GM18507 (cell line): Measurements from ENCODE around the gene ZNF512B.
A peak's percentile ranks its signal among the peaks of the same experiment; 100 is the strongest.
"Not testable (repeated sequence)": the region's sequence is repeated elsewhere in the genome, so short reads cannot be mapped to it uniquely, and the experiment has no call there.

Experiments
- DNase-seq: peaks from one replicate; pipeline ENCODE4 v3.0.0; 2011; ENCODE audit warnings: low read depth; ENCODE audit not compliant: insufficient read length; ENCODE audit errors: extremely low spot score
- FAIRE-seq: peaks from 2 replicates; lab custom pipeline; 2011; peaks lifted over from hg19 to GRCh38; lab: Jason Lieb, UNC

The ZNF512B gene

DNA sequence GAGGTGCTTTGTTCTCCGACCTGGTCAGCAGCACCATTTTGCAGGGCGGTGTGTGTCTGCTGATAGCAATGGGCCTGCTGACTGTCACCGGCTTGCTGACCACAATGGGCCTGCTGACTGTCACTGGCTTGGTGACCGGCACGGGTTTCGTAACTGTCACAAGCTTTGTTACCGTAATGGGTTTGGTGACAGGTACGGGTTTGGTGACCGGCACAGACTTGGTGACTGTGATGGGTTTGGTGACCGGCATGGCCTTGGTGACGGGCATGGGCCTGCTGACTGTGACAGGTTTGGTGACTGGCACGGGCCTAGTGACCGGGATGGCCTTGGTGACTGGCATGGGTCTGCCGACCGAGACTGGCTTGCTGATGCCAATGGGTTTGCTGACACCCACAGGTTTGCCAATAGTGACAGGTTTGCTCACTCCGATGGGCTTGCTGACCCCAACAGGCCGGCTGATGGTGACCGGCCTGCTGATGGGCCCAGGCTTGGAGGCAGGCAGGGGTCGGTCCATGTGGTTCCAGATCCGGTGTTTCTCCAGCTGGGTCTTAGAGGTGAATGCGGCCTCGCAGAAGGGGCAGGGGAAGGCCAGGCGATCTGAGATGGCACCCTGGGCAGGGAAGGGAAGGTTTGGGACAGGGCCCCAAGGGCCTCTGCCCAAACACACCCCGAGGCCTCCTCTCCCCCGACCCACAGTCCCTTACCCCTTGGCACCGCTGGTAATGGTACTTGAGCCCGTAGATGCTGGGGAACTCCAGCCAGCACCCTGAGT, 3.4 kb downstream of the ZNF512B start:
- no peak for FAIRE-seq
- DNase-seq, result no peak

DNA sequence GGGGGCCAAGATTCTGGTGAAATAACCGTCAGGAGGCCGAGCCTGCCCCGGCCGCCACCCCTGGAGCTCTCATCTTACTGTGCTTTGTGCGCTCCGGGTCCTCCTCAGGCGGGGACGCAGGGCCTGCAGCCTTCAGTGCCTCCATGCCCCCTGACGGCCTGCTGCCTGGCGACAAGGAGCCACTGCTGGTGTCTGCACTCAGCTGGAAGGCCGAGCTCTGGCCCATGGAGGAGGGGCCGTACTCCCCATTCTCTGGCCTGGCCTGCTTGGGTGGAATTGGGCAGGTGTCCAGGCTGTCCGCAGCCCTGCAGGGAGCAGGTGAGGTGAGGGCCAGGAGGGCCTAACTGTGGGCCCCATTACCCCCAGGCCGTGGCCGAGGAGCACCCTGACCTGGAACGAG, 5.3 kb downstream of the ZNF512B start:
- DNase-seq, result no peak
- no peak for FAIRE-seq

DNA sequence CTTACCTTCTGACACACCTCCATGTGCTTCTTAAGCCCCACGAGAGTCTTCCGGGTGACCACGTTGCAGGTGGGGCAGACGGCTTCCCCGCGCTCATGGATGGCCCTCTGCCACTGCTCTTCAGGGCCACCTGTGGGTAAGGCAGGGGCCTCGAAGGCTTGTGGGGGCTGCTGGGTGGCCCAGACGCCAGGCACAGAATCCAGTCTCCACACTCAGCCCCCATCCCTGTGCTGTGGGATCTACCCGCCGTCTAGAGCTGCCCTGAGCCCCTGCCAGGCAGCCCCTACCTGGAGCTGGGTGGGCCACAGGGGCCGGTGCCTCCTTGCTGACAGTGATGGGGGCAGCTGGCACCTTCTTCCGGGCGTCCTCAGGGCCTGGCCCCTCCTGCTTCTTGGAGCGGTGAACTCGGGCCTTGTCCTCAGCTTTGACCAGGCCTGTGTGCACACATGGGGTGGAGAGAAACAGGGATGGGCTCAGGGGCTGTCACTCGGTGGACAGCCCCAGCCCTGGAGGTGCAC, 5.9 kb downstream of the ZNF512B start:
- DNase-seq, result no peak
- no peak for FAIRE-seq

DNA sequence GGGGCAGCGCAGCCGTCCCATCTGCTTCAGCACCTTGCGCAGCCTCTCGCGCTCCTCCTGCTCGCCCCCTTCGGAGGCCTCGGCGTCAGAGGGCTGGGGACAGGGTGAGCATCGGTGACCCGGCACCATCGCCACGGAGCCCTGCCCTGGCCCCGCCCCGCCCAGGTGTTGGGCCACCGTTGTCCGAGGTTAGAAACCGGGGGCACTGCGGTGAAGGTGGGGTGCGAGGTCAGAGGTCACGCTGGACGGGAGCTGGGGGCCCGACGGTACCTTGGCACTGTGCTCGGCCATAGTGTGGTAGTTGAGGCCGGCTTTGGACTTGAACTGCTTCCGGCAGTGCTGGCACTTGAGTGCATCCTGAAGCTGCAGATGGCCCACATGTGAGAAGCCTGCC, 6.4 kb downstream of the ZNF512B start:
- FAIRE-seq, result no peak

DNA sequence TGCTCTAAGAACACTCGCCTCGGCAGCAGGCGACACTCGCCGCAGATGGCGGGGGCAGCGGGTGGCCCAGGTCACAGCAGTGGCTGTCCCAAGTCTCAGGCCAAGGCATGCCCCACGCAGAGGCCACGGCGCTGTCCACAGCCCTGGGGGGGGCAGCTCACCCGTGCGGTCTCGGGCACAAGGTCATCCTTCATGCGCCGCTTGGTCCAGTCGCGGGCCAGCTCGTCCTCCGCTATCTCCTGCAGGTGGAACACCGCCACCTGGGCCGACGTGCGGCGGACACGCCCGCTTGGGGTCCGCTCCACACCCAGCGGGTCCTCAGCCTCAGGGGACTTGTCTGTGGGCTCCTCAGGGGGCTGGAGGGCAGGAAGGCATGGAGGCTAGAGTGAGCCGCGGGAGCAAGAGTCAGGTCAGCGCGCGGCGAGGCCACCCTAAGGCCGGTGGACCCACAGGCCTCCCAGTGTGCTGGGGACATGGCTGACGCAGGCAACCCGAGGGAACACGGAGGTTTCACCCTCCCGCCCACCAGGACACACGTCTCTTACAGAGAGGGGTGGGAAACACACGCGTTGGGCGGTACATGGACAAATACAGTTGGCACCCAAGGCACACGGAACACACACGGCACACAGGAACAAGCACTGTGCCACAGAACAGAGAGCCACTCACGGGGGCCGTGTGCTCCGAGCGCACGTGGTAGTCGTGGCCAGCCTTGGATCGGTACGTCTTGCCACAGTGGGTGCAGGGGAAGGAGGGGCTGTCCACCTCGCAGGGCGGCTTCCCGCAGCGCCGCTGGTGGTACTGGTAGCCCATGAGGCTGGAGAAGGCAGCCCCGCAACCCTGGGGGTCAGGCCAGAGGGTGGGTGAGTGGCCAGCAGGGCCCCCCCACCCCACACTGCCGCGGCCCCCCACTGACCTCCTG, 7.0 kb downstream of the ZNF512B start:
- no peak for FAIRE-seq
- no peak for DNase-seq

More for the DNA sequence above, 6.4 kb downstream of the ZNF512B start:
- DNase-seq, result no peak

DNA sequence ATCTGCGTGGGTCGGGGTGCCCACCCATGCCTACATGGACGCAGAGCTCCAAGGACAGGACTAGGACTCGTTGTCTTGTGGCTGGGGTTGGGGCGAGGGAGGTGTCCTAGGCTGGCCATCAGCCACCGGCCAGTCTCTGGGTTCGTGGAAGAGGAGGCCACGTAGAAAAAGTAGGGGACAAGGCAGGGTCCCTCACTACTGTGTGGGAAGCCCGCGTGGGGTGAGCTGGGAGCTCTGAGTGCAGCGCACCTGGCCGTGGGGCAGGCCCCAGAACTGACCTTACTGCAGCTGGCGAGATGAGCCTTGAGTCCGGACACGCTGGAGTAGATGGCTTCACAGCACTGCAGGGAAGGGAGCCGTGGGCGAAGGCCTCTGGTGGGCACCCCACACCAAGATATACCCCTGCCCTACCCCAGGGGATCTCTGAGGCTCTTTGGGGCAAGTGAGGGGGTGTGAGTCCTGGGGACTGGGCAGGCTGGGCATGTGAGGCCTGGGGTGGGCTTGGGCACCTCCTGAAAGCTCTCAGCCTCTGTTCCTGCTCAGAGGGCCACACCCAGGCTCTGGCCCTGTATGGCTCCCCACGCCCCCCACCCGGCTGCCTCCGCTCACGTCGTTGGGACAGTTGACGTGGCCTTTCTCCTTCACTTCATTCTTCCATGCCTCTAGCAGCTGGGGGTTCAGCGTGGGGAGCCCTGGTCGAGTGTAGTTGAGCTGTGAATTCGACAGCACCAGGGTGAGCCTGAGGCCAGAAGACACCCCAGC, 7.9 kb downstream of the ZNF512B start:
- DNase-seq (no peak), FAIRE-seq (no peak)

DNA sequence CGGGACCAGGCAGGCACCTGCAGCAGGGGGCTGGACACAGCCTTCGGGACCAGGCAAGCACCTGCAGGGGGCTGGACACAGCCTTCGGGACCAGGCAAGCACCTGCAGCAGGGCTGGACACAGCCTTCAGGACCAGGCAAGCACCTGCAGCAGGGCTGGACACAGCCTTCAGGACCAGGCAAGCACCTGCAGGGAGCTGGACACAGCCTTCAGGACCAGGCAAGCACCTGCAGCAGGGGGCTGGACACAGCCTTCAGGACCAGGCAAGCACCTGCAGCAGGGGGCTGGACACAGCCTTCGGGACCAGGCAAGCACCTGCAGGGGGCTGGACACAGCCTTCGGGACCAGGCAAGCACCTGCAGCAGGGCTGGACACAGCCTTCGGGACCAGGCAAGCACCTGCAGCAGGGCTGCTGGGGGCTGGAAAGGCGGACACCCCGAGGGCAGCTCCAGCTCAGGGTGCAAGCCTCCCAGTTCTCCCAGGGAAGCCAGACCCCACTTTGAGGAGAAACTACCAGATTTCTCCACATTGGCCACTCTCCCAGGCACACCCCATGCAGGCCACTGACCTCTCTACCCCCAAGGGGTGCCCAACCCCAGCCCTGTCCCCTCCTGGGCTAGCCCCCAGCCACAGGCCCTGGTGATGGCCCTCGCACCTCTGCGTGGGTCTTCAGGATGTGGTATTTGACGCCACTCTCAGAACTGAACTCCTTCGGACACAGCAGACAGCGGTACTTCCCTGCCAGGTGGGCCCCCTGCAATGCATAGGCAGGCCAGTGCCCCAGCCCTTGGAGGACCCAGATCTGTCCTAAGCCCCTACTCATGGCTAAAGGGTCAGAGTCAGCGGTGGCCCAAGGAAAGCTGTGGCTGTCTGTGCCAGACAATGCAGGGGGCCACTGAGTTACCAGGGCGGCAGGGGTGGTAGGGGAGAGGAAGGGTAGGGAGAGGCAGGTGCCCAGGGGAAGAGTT, 8.8 kb downstream of the ZNF512B start:
- not testable (repeated sequence) for FAIRE-seq, DNase-seq

DNA sequence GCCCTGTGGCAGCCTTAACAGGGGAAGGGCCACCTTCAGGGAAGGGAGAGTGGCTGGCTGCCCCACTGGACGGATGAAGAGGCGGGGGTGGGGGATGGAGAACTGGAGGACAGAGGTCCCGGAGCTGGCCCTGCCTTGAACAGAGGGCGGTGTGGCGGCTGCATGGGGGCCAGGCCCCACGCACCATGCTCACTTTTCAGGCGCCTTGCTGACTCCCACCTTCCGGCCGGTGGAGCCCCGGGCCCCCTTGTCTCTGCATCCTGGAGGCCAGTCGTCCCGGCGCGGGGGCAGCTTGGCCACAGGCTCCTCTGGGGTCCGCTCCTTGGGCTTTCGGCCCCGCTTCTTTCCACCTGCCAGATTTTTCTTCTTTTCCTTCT, 10.0 kb downstream of the ZNF512B start:
- no peak for FAIRE-seq
- DNase-seq, result no peak

DNA sequence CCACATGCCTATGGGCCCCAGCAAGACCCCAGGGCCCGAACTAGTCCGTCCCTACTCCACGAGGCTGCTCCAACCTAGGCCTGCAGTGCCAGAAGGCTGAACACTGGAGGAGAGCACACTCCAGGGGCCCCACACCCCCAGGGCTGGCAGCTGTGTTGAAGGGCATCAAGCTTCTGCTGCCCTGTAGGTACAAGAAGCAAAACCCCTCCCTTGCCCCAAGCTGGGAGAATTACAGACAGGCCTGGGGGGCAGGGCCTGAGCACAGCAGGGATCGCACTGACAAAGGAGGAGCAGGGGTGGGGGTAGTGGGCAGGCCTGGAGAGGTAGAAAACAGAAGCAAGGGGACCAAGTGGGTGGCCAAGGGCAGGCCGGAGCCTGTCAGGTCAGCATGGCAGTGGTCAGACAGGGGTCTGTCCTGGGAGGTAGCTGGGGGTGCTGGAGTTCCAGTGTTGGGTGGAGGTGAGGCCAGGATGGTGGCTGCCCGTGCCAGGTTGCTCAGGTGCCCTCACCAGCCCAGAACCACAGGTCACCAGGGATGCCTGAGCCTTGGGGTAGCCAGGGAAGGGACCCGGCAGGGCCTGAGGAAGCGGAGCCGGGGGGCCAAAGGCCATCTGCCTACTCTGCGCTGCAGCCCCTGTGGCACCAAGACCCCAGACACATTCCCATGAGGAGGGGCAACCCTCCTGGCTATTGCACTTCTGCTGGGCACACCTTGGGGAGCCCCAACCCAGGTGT, 10.6 kb downstream of the ZNF512B start:
- DNase-seq (no peak), FAIRE-seq (no peak)

DNA sequence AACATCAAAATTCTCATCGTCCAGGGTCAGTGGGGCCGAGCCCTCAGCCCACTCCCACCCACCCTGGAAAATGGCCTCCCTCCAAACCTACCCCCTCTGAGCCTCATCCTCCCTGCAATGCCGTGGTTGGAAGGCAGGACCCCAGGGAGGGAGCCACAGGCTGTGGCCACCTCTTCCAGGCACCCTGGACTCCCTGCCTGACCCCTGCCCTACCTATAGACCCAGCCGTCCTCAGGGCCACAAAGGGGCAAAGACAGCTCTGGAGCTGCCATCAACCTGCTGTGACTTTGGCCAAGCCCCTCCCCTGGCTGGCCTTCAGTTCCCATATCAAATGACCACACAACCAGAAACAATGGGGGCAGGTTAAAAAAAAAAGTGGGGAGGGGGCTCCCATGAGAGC, 11.3 kb downstream of the ZNF512B start:
- no peak for FAIRE-seq

DNA sequence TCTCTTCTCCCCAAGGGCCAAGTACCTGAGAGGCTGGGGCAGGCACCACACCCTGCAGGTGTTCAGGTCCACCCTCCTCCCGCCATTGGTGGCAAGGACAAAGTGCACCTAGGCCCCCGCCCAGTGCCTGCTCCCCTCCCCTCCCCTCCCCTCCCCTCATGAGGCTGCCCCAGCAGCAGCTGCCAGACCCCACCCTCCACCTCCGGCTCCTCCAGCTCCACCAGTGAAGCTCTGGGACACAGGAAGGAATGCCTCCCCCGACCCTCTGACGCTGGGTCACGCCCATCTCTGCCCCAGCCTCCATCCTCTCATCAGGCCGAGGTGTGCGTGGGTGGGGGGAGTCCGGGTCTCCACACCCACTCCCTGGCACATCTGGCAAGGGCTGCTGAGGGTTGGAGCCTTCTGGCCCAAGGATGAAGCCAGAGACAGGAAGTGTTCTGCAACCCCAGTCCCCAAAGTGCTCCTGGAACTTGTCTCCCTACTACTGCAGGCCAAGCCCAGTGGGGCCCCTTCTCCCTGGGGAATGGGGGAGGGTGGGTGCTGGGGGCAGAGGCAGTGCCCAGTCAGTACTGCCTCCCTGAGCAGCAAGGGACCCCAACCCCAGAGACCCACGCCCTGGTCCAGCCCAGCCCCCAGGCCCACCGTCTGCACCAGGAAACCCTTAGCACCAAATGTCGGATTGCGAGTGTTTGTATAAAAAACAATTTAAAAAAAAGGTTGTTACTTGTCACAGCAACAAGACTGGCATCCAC, 11.9 kb downstream of the ZNF512B start:
- DNase-seq, result no peak
- FAIRE-seq, result no peak

More for the DNA sequence above, 11.3 kb downstream of the ZNF512B start:
- no peak for DNase-seq

DNA sequence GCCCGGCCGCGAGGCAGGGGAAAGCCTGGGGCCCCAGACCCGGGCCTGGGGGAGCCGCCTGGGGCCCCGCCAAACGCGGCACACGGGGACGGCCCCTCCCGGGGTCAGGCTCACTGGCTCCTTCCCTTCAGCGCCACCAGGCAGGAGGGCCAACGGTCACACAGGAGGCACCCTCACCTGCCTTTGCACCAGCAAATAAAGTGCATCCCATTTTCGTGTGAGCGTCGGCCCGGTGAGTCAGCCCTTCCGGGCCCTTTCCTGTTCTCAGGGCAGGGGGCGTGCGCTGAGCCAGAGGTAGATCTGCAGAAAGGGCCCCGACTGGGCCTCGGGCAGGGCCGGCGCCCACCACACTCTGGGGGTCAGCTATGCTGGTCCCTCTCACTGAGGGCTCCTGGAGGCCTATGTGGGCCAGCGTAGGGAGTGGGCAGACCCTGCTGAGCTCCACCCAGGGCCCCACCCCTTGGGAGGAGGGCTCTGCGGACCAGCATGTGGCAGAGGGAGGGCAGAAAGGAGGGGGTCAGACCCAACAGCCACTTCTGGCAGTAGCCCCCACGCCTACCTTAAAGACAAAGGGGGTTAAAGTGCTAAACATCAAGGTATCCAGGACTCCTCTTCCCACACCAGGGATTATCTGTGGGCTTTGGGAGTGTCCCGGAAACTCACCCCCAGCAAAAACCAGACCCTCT, 12.6 kb downstream of the ZNF512B start:
- DNase-seq, result no peak
- no peak for FAIRE-seq

DNA sequence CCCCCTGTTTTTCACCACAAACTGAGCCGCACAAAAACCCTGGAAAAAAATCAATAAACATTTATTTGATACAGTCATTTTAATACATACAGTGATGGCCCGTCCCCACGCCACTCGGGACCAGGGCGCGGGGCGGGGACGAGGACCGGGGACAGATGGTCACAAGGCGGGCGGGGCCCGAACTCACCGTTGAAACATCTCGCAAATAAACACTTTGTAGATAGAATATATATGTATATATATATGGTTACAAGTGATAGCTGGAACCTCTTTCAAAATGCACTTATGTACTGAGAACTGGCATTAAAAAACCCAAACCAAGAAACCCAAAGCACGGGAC, 13.1 kb downstream of the ZNF512B start:
- FAIRE-seq, result no peak

DNA sequence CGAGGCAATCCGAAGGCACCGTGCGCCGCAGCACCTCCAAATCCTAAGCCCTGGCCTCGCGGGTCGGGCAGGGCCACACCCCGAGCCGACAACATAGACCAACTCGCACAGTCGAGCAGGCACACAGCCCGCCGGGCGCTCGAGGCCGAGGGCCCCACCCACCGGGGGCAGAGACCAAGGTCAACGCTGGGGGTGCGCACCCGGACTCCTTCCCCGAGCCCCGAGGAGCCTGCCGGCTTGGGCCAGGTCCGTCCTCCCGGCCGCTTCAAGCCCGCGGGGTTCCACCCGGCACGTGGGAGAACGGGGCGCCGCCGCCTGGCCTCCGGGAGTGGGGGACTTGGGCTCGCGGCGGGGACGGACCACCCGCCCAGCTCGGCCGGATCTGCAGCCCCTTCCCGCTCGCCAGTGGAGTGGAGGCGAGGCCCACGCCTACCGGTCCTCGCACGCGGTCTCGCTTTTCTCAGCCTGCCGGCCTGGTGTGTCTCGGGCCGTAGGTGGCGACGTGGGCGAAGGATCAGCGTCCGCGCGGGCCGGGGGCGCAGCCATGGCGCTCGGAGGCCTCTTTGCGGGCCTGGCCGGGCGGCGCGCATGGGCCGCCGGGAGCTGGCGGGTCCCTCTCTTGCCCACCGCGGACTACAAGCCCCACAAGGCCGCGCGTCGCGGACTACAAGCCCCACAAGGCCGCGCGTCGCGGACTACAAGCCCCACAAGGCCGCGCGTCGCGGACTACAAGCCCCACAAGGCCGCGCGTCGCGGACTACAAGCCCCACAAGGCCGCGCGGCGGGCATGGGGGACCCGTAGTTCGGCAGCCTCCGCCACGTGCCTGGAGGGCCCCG, 13.7 kb downstream of the ZNF512B start, which contains the start of gene UCKL1:
Gene UCKL1 (minus strand): TSS at position 590 of the 837 bp plus-strand sequence. CDS start 44 bp downstream, at position 546.
- peak; percentile 85 for DNase-seq
- FAIRE-seq, result peak; percentile 65

More for the DNA sequence above, 13.1 kb downstream of the ZNF512B start:
- DNase-seq, result no peak

DNA sequence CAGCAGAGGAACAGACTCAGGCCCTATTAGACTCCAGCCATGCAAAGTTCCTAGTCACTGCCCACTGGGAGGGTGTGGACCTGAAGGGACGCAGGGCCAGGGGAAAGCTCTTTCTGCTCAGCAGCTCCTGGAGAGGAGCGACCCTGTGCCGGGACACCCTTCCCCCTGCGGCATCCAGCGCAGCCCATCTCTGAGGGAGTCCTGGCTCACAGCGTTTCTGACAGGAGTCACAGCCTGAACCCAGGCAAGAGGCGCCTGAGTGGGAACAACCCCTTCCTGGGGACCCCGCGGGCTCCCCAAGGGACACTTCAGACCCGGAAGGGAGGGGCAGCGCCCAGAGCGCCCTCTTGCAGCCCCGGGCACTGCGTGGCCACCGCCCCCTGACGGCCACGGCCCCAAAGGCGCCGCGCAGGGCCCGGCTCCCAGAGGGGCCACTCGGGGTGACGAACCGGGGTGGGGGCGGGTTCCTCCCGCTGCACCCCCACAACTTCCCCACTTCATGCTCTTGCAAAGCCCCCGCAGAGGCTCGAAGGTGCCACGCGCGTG, 14.4 kb downstream of the ZNF512B start:
- FAIRE-seq (no peak), DNase-seq (no peak)
